CD14-positive monocyte (primary cell): Measurements from ENCODE around the gene ATP1A2. TPM values are rescaled to one million over a fixed set of nuclear protein-coding genes. Genes with fewer than 3 reads are reported as not detected.

Experiments
- DNase-seq, 3 donors: peaks; one replicate each; pipeline ENCODE4 v3.0.0-alpha.2; 2011 to 2022
- H2AFZ ChIP-seq: 2 replicates; pipeline ENCODE4 v1.6.0; 2012; ENCODE audit warnings: mild to moderate bottlenecking, low read depth, low read length, inconsistent platforms; ENCODE audit not compliant: insufficient read depth, poor library complexity, severe bottlenecking
- H3K27ac ChIP-seq, 2 donors: 1 replicate in 1 of 2; 2 replicates in 1 of 2; pipeline ENCODE4 v1.5.1; 2012 to 2013; ENCODE audit warnings: low read length in 2 of 2, control low read depth in 1 of 2, inconsistent platforms in 1 of 2, low read depth in 1 of 2, mild to moderate bottlenecking in 1 of 2
- H3K27me3 ChIP-seq, 2 donors: one replicate each; pipeline versions ENCODE4 v1.6.0 to v1.6.1; 2011 to 2013; ENCODE audit warnings: low read length in 2 of 2; ENCODE audit not compliant: control insufficient read depth in 2 of 2, insufficient read depth in 2 of 2
- H3K36me3 ChIP-seq, 2 donors: replicated peaks in 1 of 2; 1 replicate in 1 of 2; 2 replicates in 1 of 2; pipeline versions ENCODE4 v1.5.1 to v1.6.1; 2012 to 2013; ENCODE audit warnings: low read length in 2 of 2, control low read depth in 1 of 2, inconsistent platforms in 1 of 2, mild to moderate bottlenecking in 1 of 2; ENCODE audit not compliant: insufficient read depth in 2 of 2, control insufficient read depth in 1 of 2
- H3K4me1 ChIP-seq, 2 donors: 1 replicate in 1 of 2; 2 replicates in 1 of 2; pipeline versions ENCODE4 v1.5.1 to v1.6.1; 2012 to 2013; ENCODE audit warnings: low read length in 2 of 2, control low read depth in 1 of 2, inconsistent platforms in 1 of 2, mild to moderate bottlenecking in 1 of 2, moderate library complexity in 1 of 2; ENCODE audit not compliant: insufficient read depth in 2 of 2, control insufficient read depth in 1 of 2
- H3K4me2 ChIP-seq: replicated peaks from 2 replicates; pipeline ENCODE3; 2012; ENCODE audit warnings: low read length, moderate library complexity, mild to moderate bottlenecking; ENCODE audit not compliant: poor library complexity, severe bottlenecking; ENCODE audit errors: extremely low read depth
- H3K4me3 ChIP-seq, 3 experiments: fragments of 200-600 bp in 1 of 3; sonication (generic) in 1 of 3; replicated peaks in 1 of 3; 1 replicate in 2 of 3; 2 replicates in 1 of 3; pipeline ENCODE4 v1.5.1; 2011 to 2013; ENCODE audit warnings: low read length in 3 of 3, mild to moderate bottlenecking in 3 of 3, control low read depth in 2 of 3, low read depth in 2 of 3, inconsistent platforms in 1 of 3, moderate library complexity in 1 of 3
- H3K79me2 ChIP-seq: 2 replicates; pipeline ENCODE4 v1.6.0; 2012; ENCODE audit warnings: mild to moderate bottlenecking, control low read depth, inconsistent platforms, low read length, moderate library complexity; ENCODE audit not compliant: insufficient read depth
- H3K9ac ChIP-seq: 2 replicates; pipeline ENCODE4 v1.6.0; 2017; ENCODE audit warnings: low read length, mild to moderate bottlenecking; ENCODE audit not compliant: insufficient read depth, poor library complexity, severe bottlenecking
- H3K9me3 ChIP-seq, 2 donors: replicated peaks in 1 of 2; 1 replicate in 1 of 2; 2 replicates in 1 of 2; pipeline versions ENCODE4 v1.5.1 to v1.6.1; 2012 to 2013; ENCODE audit warnings: low read length in 2 of 2, control low read depth in 1 of 2; ENCODE audit not compliant: control insufficient read depth in 1 of 2, insufficient read depth in 1 of 2
- H4K20me1 ChIP-seq: 2 replicates; pipeline ENCODE4 v1.6.0; 2012; ENCODE audit warnings: mild to moderate bottlenecking, low read length, control low read depth, moderate library complexity; ENCODE audit not compliant: insufficient read depth
- H3K27ac Mint-ChIP-seq, 7 donors: one replicate each; pipeline ENCODE4 v1.8.0; 2020; ENCODE audit warnings: mild to moderate bottlenecking in 7 of 7, mixed read lengths in 7 of 7, moderate library complexity in 6 of 7, inconsistent platforms in 2 of 7
- H3K27me3 Mint-ChIP-seq, 3 donors: one replicate each; pipeline ENCODE4 v1.8.0; 2021 to 2022; ENCODE audit warnings: low read depth in 3 of 3, mild to moderate bottlenecking in 3 of 3, mixed read lengths in 3 of 3, moderate library complexity in 3 of 3, inconsistent platforms in 1 of 3
- H3K36me3 Mint-ChIP-seq, 2 donors: one replicate each; pipeline ENCODE4 v1.8.0; 2020; ENCODE audit warnings: mixed read lengths in 2 of 2, inconsistent platforms in 1 of 2, mild to moderate bottlenecking in 1 of 2
- H3K4me1 Mint-ChIP-seq: one replicate; pipeline ENCODE4 v1.8.0; 2020; ENCODE audit warnings: mild to moderate bottlenecking, mixed read lengths
- H3K4me3 Mint-ChIP-seq, 2 donors: one replicate each; pipeline ENCODE4 v1.8.0; 2020; ENCODE audit warnings: mild to moderate bottlenecking in 2 of 2, mixed read lengths in 2 of 2, moderate library complexity in 1 of 2
- H3K9me3 Mint-ChIP-seq, 7 donors: one replicate each; pipeline ENCODE4 v1.8.0; 2020 to 2022; ENCODE audit warnings: mixed read lengths in 7 of 7, mild to moderate bottlenecking in 6 of 7, moderate library complexity in 6 of 7, inconsistent platforms in 2 of 7
- CTCF ChIP-seq: fragments of 200-600 bp; IDR thresholded peaks from one replicate; pipeline ENCODE4 v1.8.0; 2022; ENCODE audit warnings: antibody characterized with exemption, mild to moderate bottlenecking
- WGBS: methylation state at CpG from one replicate; pipeline ENCODE4 v1.1.5; 2013; ENCODE audit warnings: missing lambda C conversion rate; ENCODE audit not compliant: insufficient coverage; 5-methylcytosine and 5-hydroxymethylcytosine counted together
- intact Hi-C, 2 donors: fragments of 100-400 bp; cut with micrococcal nuclease; formaldehyde crosslinking; loops; one replicate each; pipeline versions ENCODE4 v1.15.0 to v1.15.1; 2023
- polyA plus RNA-seq, 3 donors: library from polyadenylated mRNA; depleted of rRNA in 1 of 3; unstranded in 2 of 3; stranded (reverse) in 1 of 3; fragments of 300-500 nt in 2 of 3; fragments of >200 nt in 1 of 3; fragmentation: Illumina TruSeq in 2 of 3; gene quantifications; 1 replicate in 2 of 3; 2 replicates in 1 of 3; pipeline ENCODE4 v1.2.3, GENCODE V29; 2012 to 2021

ATP1A2 gene
- polyA plus RNA-seq, 3 donors: 0.03 TPM; not detected in 2

- no peaks in the 10 kb centered on the region for H3K4me1 Mint-ChIP-seq
- Histone ChIP-seq H3K79me2 (no peaks in the 10 kb centered on the region), H3K4me1 (no peaks in the 10 kb centered on the region), H4K20me1 (no peaks in the 10 kb centered on the region), H3K9me3 (no peaks in the 10 kb centered on the region), H3K4me2 (no peak overlapping the region), H3K27ac (no peak overlapping the region), H2AFZ (no peak overlapping the region), H3K4me3 (no peak overlapping the region), H3K36me3 (no peaks in the 10 kb centered on the region), H3K27me3 (no peaks in the 10 kb centered on the region), H3K9ac (no peak overlapping the region)
- WGBS: 92% methylated on average over 2 of the region's 7 CpGs
- H3K27ac Mint-ChIP-seq: peak overlapping the region in 1 of 7 donors; percentile 26
- TF ChIP-seq CTCF: no peak
- H3K27me3 Mint-ChIP-seq: peaks cover 2 to 5% (median 3%) of the 10 kb centered on the region in 3 donors
- H3K4me3 Mint-ChIP-seq: no peak overlapping the region
- H3K36me3 Mint-ChIP-seq: no peaks in the 10 kb centered on the region
- intact Hi-C loops: no loop called here
- no peak for DNase-seq
- H3K9me3 Mint-ChIP-seq: no peaks in the 10 kb centered on the region
Measured at GRCh38 chr1:160187407-160187806, 71.8 kb downstream of the ATP1A2 start.

GRCh38 chr1:160188341-160188740, 72.8 kb downstream of the ATP1A2 start:
- Histone ChIP-seq H3K4me2 (no peak overlapping the region), H3K36me3 (no peaks in the 10 kb centered on the region), H3K4me1 (peaks cover 2 to 6% of the 10 kb centered on the region in 2 donors), H3K9me3 (no peaks in the 10 kb centered on the region), H3K79me2 (no peaks in the 10 kb centered on the region), H3K27me3 (no peaks in the 10 kb centered on the region), H4K20me1 (no peaks in the 10 kb centered on the region), H2AFZ (no peak overlapping the region), H3K9ac (no peak overlapping the region), H3K27ac (no peak overlapping the region), H3K4me3 (no peak overlapping the region)
- Mint-ChIP-seq H3K27ac (no peak overlapping the region), H3K36me3 (no peaks in the 10 kb centered on the region), H3K27me3 (peaks cover 2 to 5% (median 3%) of the 10 kb centered on the region in 3 donors), H3K4me3 (no peak overlapping the region), H3K4me1 (no peaks in the 10 kb centered on the region), H3K9me3 (no peaks in the 10 kb centered on the region)
- no peak for TF ChIP-seq CTCF
- no peak for DNase-seq
- WGBS: 91% methylated on average over 6 of the region's 7 CpGs
- intact Hi-C loops: no loop called here
